H1 (cell line): Measurements from ENCODE around the gene CLTCL1.

Experiments
- BRCA1 ChIP-seq: IDR thresholded peaks from 2 replicates; pipeline ENCODE4 v1.6.1; 2012; ENCODE audit warnings: low read depth, low read length, improper control_type of control experiment
- EP300 ChIP-seq, 2 experiments: IDR thresholded peaks; 1 replicate in 1 of 2; 2 replicates in 1 of 2; pipeline ENCODE4 v1.6.1; 2011 to 2012; ENCODE audit warnings: low read depth in 2 of 2, low read length in 2 of 2, mild to moderate bottlenecking in 2 of 2, borderline replicate concordance in 1 of 2, inconsistent platforms in 1 of 2, moderate library complexity in 1 of 2
- EZH2 ChIP-seq: fragments of 200-600 bp; sonication (generic); IDR thresholded peaks from 2 replicates; pipeline ENCODE4 v1.7.1; 2012; ENCODE audit warnings: low read depth, mild to moderate bottlenecking, moderate library complexity, low read length, inconsistent platforms; ENCODE audit not compliant: severe bottlenecking
- GABPA ChIP-seq: IDR thresholded peaks from 2 replicates; pipeline ENCODE4 v1.6.1; 2011; ENCODE audit warnings: mild to moderate bottlenecking, low read length, moderate library complexity, borderline replicate concordance; ENCODE audit not compliant: insufficient read depth
- GTF2F1 ChIP-seq: IDR thresholded peaks from 2 replicates; pipeline ENCODE4 v1.6.1; 2012; ENCODE audit warnings: low read depth, low read length, improper control_type of control experiment, borderline replicate concordance
- KDM1A ChIP-seq: fragments of 200-600, 300-600 bp; sonication (generic); IDR thresholded peaks from 2 replicates; pipeline ENCODE4 v1.7.1; 2016; ENCODE audit warnings: mild to moderate bottlenecking, low read length, borderline replicate concordance
- NRF1 ChIP-seq: IDR thresholded peaks from 2 replicates; pipeline ENCODE4 v1.6.1; 2011; ENCODE audit warnings: mild to moderate bottlenecking, low read depth, low read length, improper control_type of control experiment
- PHF8 ChIP-seq: fragments of 200-600 bp; sonication (generic); conservative IDR thresholded peaks from 2 replicates; pipeline ENCODE4 v1.7.1; 2012; ENCODE audit warnings: low read depth, mild to moderate bottlenecking, inconsistent platforms, low read length, moderate library complexity
- POLR2A ChIP-seq, 2 experiments: IDR thresholded peaks; 1 replicate in 1 of 2; 2 replicates in 1 of 2; pipeline ENCODE4 v1.6.1; 2011; ENCODE audit warnings: low read depth in 2 of 2, low read length in 2 of 2, mild to moderate bottlenecking in 2 of 2; ENCODE audit errors: control extremely low read depth in 1 of 2
- POLR2AphosphoS5 ChIP-seq: IDR thresholded peaks from 2 replicates; pipeline ENCODE4 v1.6.1; 2011; ENCODE audit warnings: low read depth, low read length
- RNF2 ChIP-seq: fragments of 200-900, 300-1000 bp; sonication (generic); IDR thresholded peaks from 2 replicates; pipeline ENCODE4 v1.7.1; 2016; ENCODE audit warnings: borderline replicate concordance, low read depth, mild to moderate bottlenecking, antibody characterized with exemption, low read length; ENCODE audit not compliant: poor library complexity, severe bottlenecking; ENCODE audit errors: missing control alignments
- TAF1 ChIP-seq: IDR thresholded peaks from 2 replicates; pipeline ENCODE4 v1.6.1; 2011; ENCODE audit warnings: mild to moderate bottlenecking, low read depth, low read length
- TF ChIP-seq, protein P1 (sequence below): IDR thresholded peaks from 2 replicates; pipeline ENCODE4 v1.6.1; 2011; ENCODE audit warnings: low read depth, mild to moderate bottlenecking, low read length; ENCODE audit not compliant: insufficient read depth
- TF ChIP-seq, protein P2 (sequence below), 3 experiments: IDR thresholded peaks; 1 replicate in 2 of 3; 2 replicates in 1 of 3; pipeline versions ENCODE4 v1.5.1 to v1.6.1; 2011; ENCODE audit warnings: low read length in 3 of 3, mild to moderate bottlenecking in 3 of 3, inconsistent platforms in 2 of 3, low read depth in 1 of 3, moderate library complexity in 1 of 3; ENCODE audit not compliant: insufficient read depth in 1 of 3; ENCODE audit errors: control extremely low read depth in 1 of 3

DNA sequence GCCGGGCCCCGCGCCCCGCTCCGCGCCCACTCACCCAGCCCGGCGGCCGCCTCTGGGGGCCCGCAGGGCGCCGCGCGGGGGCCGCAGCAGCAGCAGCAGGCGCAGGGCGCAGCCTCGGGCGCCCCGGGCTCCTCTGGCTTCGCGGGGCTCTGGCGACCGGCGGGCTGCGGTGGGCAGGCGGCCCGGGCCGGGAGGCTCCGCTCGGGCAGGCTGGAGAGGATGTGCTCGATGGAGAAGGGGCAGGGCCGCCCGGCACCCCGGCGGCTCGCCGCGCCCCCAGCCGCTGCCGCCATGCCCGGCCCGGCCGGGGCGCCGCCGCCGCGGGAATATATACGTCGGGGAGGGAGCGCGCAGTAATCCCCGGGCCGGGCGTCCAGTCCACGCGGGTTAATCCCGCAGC lies 141.5 kb downstream of the CLTCL1 start, which contains the start of gene GSC2:
- TF ChIP-seq, protein P1, sequence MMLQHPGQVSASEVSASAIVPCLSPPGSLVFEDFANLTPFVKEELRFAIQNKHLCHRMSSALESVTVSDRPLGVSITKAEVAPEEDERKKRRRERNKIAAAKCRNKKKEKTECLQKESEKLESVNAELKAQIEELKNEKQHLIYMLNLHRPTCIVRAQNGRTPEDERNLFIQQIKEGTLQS: no peak
- no peak for TF ChIP-seq EP300 (IDR thresholded peaks at IDR 0.05; ENCODE audit: borderline replicate concordance in 1 of 2, low read depth in 2 of 2, low read length in 2 of 2)
- no peak for TF ChIP-seq KDM1A
- TF ChIP-seq, protein P2, sequence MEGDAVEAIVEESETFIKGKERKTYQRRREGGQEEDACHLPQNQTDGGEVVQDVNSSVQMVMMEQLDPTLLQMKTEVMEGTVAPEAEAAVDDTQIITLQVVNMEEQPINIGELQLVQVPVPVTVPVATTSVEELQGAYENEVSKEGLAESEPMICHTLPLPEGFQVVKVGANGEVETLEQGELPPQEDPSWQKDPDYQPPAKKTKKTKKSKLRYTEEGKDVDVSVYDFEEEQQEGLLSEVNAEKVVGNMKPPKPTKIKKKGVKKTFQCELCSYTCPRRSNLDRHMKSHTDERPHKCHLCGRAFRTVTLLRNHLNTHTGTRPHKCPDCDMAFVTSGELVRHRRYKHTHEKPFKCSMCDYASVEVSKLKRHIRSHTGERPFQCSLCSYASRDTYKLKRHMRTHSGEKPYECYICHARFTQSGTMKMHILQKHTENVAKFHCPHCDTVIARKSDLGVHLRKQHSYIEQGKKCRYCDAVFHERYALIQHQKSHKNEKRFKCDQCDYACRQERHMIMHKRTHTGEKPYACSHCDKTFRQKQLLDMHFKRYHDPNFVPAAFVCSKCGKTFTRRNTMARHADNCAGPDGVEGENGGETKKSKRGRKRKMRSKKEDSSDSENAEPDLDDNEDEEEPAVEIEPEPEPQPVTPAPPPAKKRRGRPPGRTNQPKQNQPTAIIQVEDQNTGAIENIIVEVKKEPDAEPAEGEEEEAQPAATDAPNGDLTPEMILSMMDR (IDR thresholded peaks at IDR 0.05; ENCODE audit: control extremely low read depth in 1 of 3, insufficient read depth in 1 of 3, low read depth in 1 of 3, low read length in 3 of 3): no peak
- no peak for TF ChIP-seq EZH2
- no peak for TF ChIP-seq TAF1
- no peak for TF ChIP-seq GTF2F1
- no peak for TF ChIP-seq POLR2A (IDR thresholded peaks at IDR 0.05; ENCODE audit: control extremely low read depth in 1 of 2, low read depth in 2 of 2, low read length in 2 of 2)
- TF ChIP-seq POLR2AphosphoS5: no peak
- TF ChIP-seq PHF8: no peak
- TF ChIP-seq GABPA: no peak
- no peak for TF ChIP-seq BRCA1
- no peak for TF ChIP-seq NRF1
- no peak for TF ChIP-seq RNF2
